Measurements from ENCODE around the gene ATG13. TPM values are rescaled to one million over a fixed set of nuclear protein-coding genes. Genes with fewer than 3 reads are reported as not detected.

The ATG13 gene
- total and polyA plus RNA-seq, 10 donors, result 14.9 to 111 (median 81.9) TPM

GRCh38 chr11:46695345-46696211 is 78.2 kb downstream of the ATG13 start:
- 84 to 96% (median 89%) methylated on average over 6 to 12 of the region's 12 CpGs for WGBS, 5 donors

GRCh38 chr11:46696212-46696558 is 78.8 kb downstream of the ATG13 start:
- no peaks in the 10 kb centered on the region for H3K27me3 ChIP-seq (replicated peaks in 1 of 7)
- H3K36me3 ChIP-seq, result peaks cover 12 to 62% (median 55%) of the 10 kb centered on the region in 6 donors
- intact Hi-C loops (cut with DNase I; ENCODE audit: low total_unique reads), result no loop called here
- no peaks in the 10 kb centered on the region for H3K9me3 ChIP-seq
- DNase-seq, result no peak
- peak overlapping the region in 6 of 8 donors; percentile 24 to 88 (median 69) for H3K27ac ChIP-seq
- TF ChIP-seq POLR2A (IDR thresholded peaks at IDR 0.05) (no peak), POLR2AphosphoS5 (IDR thresholded peaks at IDR 0.05) (peak in 2 of 3 donors; percentile 12 to 44), CTCF (IDR thresholded peaks at IDR 0.05 in 8 of 11, conservative IDR thresholded peaks at IDR 0.05 in 3 of 11) (no peak)
- H3K4me3 ChIP-seq, result no peak overlapping the region
- H3K4me1 ChIP-seq, result peaks cover 11 to 73% (median 49%) of the 10 kb centered on the region in 6 donors
- 76 to 98% (median 85%) methylated on average over 8 to 11 of the region's 11 CpGs for WGBS, 5 donors

More at GRCh38 chr11:46695345-46696211, 78.2 kb downstream of the ATG13 start:
- Histone ChIP-seq H3K36me3 (peaks cover 12 to 69% (median 60%) of the 10 kb centered on the region in 6 donors), H3K27me3 (replicated peaks in 1 of 7) (no peaks in the 10 kb centered on the region), H3K4me1 (peaks cover 11 to 71% (median 49%) of the 10 kb centered on the region in 6 donors), H3K4me3 (no peak overlapping the region), H3K9me3 (no peaks in the 10 kb centered on the region), H3K27ac (peak overlapping the region in 7 of 8 donors; percentile 27 to 88 (median 67))
- intact Hi-C loops (cut with DNase I; ENCODE audit: low total_unique reads), result no loop called here
- DNase-seq, result no peak
- no peak for TF ChIP-seq CTCF (IDR thresholded peaks at IDR 0.05 in 8 of 11, conservative IDR thresholded peaks at IDR 0.05 in 3 of 11)
- no peak for TF ChIP-seq POLR2AphosphoS5 (IDR thresholded peaks at IDR 0.05)
- TF ChIP-seq POLR2A (IDR thresholded peaks at IDR 0.05), result no peak

- intact Hi-C loops (cut with DNase I; ENCODE audit: low total_unique reads), result no loop called here
- DNase-seq, result no peak
- peaks cover 21 to 84% (median 60%) of the 10 kb centered on the region in 6 donors for H3K4me1 ChIP-seq
- no peak overlapping the region for H3K4me3 ChIP-seq
- H3K27me3 ChIP-seq (replicated peaks in 1 of 7), result no peaks in the 10 kb centered on the region
- no peaks in the 10 kb centered on the region for H3K9me3 ChIP-seq
- H3K36me3 ChIP-seq, result peaks cover 12 to 57% (median 47%) of the 10 kb centered on the region in 6 donors
- peak overlapping the region in 7 of 8 donors; percentile 24 to 88 (median 67) for H3K27ac ChIP-seq
- TF ChIP-seq POLR2A (IDR thresholded peaks at IDR 0.05) (no peak), CTCF (IDR thresholded peaks at IDR 0.05 in 8 of 11, conservative IDR thresholded peaks at IDR 0.05 in 3 of 11) (no peak), POLR2AphosphoS5 (IDR thresholded peaks at IDR 0.05) (peak in 1 of 3 donors; percentile 31)
- WGBS, 5 donors, result 44 to 88% (median 75%) methylated on average over 3 of the region's 3 CpGs
Measured at GRCh38 chr11:46697303-46697702, 80.0 kb downstream of the ATG13 start.

GRCh38 chr11:46697723-46698122 is 80.4 kb downstream of the ATG13 start:
- TF ChIP-seq POLR2AphosphoS5 (IDR thresholded peaks at IDR 0.05) (no peak), CTCF (IDR thresholded peaks at IDR 0.05 in 8 of 11, conservative IDR thresholded peaks at IDR 0.05 in 3 of 11) (no peak), POLR2A (IDR thresholded peaks at IDR 0.05) (no peak)
- no peaks in the 10 kb centered on the region for H3K9me3 ChIP-seq
- intact Hi-C loops (cut with DNase I; ENCODE audit: low total_unique reads), result no loop called here
- no peaks in the 10 kb centered on the region for H3K27me3 ChIP-seq (replicated peaks in 1 of 7)
- peak overlapping the region in 7 of 8 donors; percentile 24 to 88 (median 67) for H3K27ac ChIP-seq
- 50 to 75% (median 61%) methylated on average over 2 of the region's 2 CpGs for WGBS, 5 donors
- peak overlapping the region in 1 of 8 donors; percentile 30 for H3K4me3 ChIP-seq
- peaks cover 12 to 57% (median 47%) of the 10 kb centered on the region in 6 donors for H3K36me3 ChIP-seq
- no peak for DNase-seq
- peaks cover 24 to 89% (median 64%) of the 10 kb centered on the region in 6 donors for H3K4me1 ChIP-seq

All from spleen (tissue), 11 donors.